Measurements from ENCODE around the gene NRP1. TPM values are rescaled to one million over a fixed set of nuclear protein-coding genes. Genes with fewer than 3 reads are reported as not detected.

The NRP1 gene
- total and polyA plus RNA-seq, 4 donors: 14.6 to 55.6 (median 37.8) TPM

DNA sequence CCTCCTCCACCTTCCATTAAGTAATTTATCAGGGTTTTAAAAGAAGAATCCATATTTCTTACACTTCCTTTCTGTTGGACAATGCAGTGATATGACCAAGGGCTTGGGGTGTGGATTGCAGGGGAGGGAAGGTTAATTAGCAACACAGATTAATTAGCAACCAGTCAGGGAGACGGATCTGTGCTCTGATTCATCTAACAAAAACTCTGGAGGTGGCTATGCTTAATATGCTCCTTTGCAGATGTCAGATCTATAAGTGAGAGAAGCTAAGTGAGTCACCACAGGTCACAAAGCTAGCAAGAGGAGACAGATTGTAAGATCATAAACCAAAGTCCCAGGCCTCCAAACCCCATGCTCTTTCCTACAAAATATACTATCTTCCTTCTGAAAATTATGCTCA, 197.7 kb downstream of the NRP1 start:
- no peak overlapping the region for H3K9ac ChIP-seq (ENCODE audit: low read depth in 1 of 2, low read length in 2 of 2)
- no peak for DNase-seq (ENCODE audit: low spot score)
- WGBS: 57% methylated on average over 1 of the region's 1 CpG
- no peaks in the 10 kb centered on the region for H3K9me3 ChIP-seq (ENCODE audit: control insufficient read depth in 4 of 4, low read length in 3 of 4)
- no peak overlapping the region for H3K4me3 ChIP-seq (ENCODE audit: low read depth in 1 of 3, low read length in 3 of 3)
- no peaks in the 10 kb centered on the region for H3K27me3 ChIP-seq (ENCODE audit: control insufficient read depth in 4 of 4, insufficient read depth in 4 of 4, low read length in 3 of 4)
- H3K36me3 ChIP-seq (ENCODE audit: control insufficient read depth in 4 of 4, insufficient read depth in 3 of 4, low read depth in 1 of 4, low read length in 3 of 4): no peaks in the 10 kb centered on the region
- TF ChIP-seq RAD21 (IDR thresholded peaks at IDR 0.05): no peak
- no peak for TF ChIP-seq RXRA (IDR thresholded peaks at IDR 0.05)
- no peak overlapping the region for H3K27ac ChIP-seq (ENCODE audit: low read depth in 1 of 2, low read length in 2 of 2)
- no peaks in the 10 kb centered on the region for H3K4me1 ChIP-seq (ENCODE audit: control insufficient read depth in 4 of 4, insufficient read depth in 4 of 4, low read length in 3 of 4)

GRCh38 chr10:33136271-33136670, 198.2 kb downstream of the NRP1 start:
- Histone ChIP-seq H3K27me3 (ENCODE audit: control insufficient read depth in 4 of 4, insufficient read depth in 4 of 4, low read length in 3 of 4) (no peaks in the 10 kb centered on the region), H3K36me3 (ENCODE audit: control insufficient read depth in 4 of 4, insufficient read depth in 3 of 4, low read depth in 1 of 4, low read length in 3 of 4) (no peaks in the 10 kb centered on the region), H3K4me1 (ENCODE audit: control insufficient read depth in 4 of 4, insufficient read depth in 4 of 4, low read length in 3 of 4) (no peaks in the 10 kb centered on the region), H3K9ac (ENCODE audit: low read depth in 1 of 2, low read length in 2 of 2) (no peak overlapping the region), H3K4me3 (ENCODE audit: low read depth in 1 of 3, low read length in 3 of 3) (no peak overlapping the region), H3K9me3 (ENCODE audit: control insufficient read depth in 4 of 4, low read length in 3 of 4) (no peaks in the 10 kb centered on the region), H3K27ac (ENCODE audit: low read depth in 1 of 2, low read length in 2 of 2) (no peak overlapping the region)
- no peak for TF ChIP-seq EGR1 (IDR thresholded peaks at IDR 0.05; ENCODE audit: low read depth in 2 of 2)
- TF ChIP-seq RXRA (IDR thresholded peaks at IDR 0.05): no peak
- no peak for TF ChIP-seq RAD21 (IDR thresholded peaks at IDR 0.05)
- no peak for TF ChIP-seq SP1 (IDR thresholded peaks at IDR 0.05)
- no peak for TF ChIP-seq FOXA2 (IDR thresholded peaks at IDR 0.05)
- no peak for TF ChIP-seq HNF4A (conservative IDR thresholded peaks at IDR 0.05)
- no peak for TF ChIP-seq YY1 (IDR thresholded peaks at IDR 0.05)
- no peak for TF ChIP-seq CTCF (IDR thresholded peaks at IDR 0.05; ENCODE audit: low read depth, low read length, missing input control)
- TF ChIP-seq NR2F2 (IDR thresholded peaks at IDR 0.05): no peak
- no peak for TF ChIP-seq FOXA1 (IDR thresholded peaks at IDR 0.05)
- TF ChIP-seq, protein P1, sequence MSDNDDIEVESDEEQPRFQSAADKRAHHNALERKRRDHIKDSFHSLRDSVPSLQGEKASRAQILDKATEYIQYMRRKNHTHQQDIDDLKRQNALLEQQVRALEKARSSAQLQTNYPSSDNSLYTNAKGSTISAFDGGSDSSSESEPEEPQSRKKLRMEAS (IDR thresholded peaks at IDR 0.05): no peak
- TF ChIP-seq GABPA (IDR thresholded peaks at IDR 0.05 in 1 of 2, conservative IDR thresholded peaks at IDR 0.05 in 1 of 2): no peak
- no peak for TF ChIP-seq HNF4G (IDR thresholded peaks at IDR 0.05)
- TF ChIP-seq TAF1 (conservative IDR thresholded peaks at IDR 0.05): no peak
- TF ChIP-seq, protein P2, sequence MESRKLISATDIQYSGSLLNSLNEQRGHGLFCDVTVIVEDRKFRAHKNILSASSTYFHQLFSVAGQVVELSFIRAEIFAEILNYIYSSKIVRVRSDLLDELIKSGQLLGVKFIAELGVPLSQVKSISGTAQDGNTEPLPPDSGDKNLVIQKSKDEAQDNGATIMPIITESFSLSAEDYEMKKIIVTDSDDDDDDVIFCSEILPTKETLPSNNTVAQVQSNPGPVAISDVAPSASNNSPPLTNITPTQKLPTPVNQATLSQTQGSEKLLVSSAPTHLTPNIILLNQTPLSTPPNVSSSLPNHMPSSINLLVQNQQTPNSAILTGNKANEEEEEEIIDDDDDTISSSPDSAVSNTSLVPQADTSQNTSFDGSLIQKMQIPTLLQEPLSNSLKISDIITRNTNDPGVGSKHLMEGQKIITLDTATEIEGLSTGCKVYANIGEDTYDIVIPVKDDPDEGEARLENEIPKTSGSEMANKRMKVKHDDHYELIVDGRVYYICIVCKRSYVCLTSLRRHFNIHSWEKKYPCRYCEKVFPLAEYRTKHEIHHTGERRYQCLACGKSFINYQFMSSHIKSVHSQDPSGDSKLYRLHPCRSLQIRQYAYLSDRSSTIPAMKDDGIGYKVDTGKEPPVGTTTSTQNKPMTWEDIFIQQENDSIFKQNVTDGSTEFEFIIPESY (IDR thresholded peaks at IDR 0.05): no peak
- TF ChIP-seq JUND (IDR thresholded peaks at IDR 0.05): no peak
- TF ChIP-seq, protein P3, sequence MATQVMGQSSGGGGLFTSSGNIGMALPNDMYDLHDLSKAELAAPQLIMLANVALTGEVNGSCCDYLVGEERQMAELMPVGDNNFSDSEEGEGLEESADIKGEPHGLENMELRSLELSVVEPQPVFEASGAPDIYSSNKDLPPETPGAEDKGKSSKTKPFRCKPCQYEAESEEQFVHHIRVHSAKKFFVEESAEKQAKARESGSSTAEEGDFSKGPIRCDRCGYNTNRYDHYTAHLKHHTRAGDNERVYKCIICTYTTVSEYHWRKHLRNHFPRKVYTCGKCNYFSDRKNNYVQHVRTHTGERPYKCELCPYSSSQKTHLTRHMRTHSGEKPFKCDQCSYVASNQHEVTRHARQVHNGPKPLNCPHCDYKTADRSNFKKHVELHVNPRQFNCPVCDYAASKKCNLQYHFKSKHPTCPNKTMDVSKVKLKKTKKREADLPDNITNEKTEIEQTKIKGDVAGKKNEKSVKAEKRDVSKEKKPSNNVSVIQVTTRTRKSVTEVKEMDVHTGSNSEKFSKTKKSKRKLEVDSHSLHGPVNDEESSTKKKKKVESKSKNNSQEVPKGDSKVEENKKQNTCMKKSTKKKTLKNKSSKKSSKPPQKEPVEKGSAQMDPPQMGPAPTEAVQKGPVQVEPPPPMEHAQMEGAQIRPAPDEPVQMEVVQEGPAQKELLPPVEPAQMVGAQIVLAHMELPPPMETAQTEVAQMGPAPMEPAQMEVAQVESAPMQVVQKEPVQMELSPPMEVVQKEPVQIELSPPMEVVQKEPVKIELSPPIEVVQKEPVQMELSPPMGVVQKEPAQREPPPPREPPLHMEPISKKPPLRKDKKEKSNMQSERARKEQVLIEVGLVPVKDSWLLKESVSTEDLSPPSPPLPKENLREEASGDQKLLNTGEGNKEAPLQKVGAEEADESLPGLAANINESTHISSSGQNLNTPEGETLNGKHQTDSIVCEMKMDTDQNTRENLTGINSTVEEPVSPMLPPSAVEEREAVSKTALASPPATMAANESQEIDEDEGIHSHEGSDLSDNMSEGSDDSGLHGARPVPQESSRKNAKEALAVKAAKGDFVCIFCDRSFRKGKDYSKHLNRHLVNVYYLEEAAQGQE (IDR thresholded peaks at IDR 0.05): no peak
- TF ChIP-seq ATF3 (IDR thresholded peaks at IDR 0.05): no peak
- DNase-seq (ENCODE audit: low spot score): no peak
- WGBS: 87% methylated on average over 3 of the region's 3 CpGs
